GM12872 (cell line): ENCODE results near the gene MAEL.

Experiments
- TF ChIP-seq, protein P1 (sequence below): IDR thresholded peaks from 3 replicates; pipeline ENCODE4 v1.5.1; 2011; ENCODE audit warnings: low read depth, mild to moderate bottlenecking, low read length, moderate library complexity; ENCODE audit not compliant: insufficient read depth

Gene MAEL

DNA sequence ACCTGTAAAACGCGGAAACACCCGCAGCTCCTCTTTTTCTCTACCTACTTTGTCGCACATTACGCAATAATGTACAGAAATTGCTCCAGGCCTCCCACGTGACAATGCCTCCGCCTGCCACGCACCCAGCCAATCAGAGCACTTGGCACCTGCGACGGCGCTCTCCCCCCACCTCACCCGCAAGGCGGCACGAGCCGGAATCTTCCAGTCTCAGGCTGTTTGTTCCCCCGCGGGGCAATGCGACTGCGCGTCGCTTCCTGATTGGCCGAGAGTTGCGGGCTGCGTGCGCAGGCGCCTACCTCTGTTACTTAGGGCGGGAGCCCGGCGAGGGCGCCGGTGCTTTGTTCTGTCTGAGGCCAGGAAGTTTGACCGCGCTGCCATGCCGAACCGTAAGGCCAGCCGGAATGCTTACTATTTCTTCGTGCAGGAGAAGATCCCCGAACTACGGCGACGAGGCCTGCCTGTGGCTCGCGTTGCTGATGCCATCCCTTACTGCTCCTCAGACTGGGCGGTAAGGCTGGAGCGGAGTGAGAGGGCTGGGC lies at the start of gene MAEL:
Gene MAEL, plus strand, starts transcription at position 307 of the 542 bp plus-strand sequence. Its CDS starts 73 bp downstream, at position 380.
- TF ChIP-seq, protein P1, sequence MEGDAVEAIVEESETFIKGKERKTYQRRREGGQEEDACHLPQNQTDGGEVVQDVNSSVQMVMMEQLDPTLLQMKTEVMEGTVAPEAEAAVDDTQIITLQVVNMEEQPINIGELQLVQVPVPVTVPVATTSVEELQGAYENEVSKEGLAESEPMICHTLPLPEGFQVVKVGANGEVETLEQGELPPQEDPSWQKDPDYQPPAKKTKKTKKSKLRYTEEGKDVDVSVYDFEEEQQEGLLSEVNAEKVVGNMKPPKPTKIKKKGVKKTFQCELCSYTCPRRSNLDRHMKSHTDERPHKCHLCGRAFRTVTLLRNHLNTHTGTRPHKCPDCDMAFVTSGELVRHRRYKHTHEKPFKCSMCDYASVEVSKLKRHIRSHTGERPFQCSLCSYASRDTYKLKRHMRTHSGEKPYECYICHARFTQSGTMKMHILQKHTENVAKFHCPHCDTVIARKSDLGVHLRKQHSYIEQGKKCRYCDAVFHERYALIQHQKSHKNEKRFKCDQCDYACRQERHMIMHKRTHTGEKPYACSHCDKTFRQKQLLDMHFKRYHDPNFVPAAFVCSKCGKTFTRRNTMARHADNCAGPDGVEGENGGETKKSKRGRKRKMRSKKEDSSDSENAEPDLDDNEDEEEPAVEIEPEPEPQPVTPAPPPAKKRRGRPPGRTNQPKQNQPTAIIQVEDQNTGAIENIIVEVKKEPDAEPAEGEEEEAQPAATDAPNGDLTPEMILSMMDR = no peak

DNA sequence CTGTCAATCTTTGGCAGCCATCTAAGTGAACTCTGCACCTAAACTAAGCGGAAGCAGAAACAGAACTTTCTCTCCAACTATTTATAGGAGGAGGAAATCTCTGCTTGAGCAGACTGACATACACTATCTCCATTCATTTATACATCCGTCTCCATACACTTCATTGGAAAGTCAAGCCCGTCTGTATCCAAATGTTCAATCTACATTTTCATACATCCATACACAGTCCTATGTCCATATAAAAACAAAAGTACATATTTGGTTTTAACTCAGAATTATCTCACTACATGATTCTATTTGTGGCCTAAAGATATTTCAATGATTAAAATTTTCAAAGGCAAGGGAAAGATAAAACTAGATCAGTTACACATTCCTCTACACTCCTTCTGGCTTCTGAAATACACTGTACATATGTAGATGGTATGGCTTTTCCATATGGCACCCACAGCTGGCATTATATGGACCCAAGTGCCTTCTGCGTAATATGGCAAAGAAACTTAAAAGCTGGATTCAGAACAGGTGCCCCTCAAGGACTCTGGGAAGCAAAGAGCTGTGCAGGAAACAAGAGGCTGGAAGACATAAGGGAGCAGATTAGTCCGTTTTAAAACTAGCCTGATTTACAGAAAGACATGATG lies 49.2 kb upstream of the MAEL start:
- TF ChIP-seq, protein P1 = no peak

DNA sequence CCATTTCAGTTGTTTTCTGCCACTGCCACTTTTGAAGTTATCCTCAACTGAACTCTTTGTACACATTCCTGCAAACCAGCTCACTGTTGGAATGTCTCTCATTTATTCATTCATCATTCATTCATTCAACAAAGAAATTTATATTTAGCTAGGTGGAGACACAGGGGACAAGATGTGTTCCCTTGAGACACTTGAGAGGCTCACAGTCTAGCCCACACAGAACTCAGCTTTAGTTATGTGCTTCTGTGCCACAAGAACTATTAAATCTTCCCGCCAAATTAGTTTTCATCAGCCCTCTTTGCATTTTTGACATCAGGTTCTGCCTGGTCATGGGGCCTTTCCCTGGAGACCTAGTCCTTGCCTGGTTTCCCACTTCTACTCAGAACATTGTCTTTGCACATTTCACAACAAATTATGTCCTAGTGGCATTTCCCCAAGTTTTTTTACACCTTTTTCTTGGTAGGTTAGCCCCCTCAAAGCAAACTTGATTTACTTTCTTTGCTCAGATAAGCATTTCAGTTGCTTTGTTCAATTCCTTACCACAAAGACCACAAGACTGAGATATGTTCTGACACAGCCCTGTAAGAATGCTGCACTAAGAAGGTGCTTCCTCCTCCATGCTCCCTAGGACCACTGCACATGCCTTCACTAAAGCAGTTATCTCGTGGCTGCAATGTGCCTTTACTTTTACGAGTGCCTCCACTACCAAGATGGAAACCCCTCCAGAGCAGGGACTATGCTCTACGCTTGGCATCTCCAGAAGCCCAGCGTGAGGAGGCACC lies 44.7 kb upstream of the MAEL start:
- TF ChIP-seq, protein P1 = no peak

DNA sequence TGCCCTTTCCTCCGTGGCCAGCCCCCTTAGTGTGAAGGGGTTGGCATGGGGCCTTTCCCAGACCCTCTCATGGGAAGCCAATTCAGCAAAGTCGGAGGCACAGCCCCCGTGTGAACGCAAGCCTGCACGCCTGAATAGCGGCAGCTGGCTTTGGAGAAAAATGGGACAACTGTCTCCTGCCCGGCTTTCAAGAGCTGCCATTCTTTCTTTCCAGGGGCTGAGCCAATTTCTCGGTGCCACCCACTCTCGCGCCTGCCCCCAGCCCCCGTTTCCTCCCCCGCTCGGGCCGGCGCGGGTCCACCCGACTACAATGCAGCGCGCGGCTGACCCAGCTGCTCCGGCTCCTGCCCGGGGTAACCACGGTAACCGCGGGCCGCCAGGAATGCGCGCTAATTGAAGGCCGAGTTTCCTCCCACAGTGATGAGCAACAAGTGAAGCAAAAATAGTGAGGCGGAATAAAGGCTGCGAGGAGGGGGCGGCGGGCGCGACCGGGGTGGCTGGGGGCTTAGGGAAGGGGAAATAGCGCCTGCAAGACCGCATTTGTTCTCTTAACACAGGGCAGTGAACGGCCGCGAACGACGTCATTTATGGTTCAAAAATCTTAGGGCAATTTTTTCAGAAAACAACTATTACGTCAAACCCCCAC lies 41.6 kb upstream of the MAEL start:
- TF ChIP-seq, protein P1 = no peak

DNA sequence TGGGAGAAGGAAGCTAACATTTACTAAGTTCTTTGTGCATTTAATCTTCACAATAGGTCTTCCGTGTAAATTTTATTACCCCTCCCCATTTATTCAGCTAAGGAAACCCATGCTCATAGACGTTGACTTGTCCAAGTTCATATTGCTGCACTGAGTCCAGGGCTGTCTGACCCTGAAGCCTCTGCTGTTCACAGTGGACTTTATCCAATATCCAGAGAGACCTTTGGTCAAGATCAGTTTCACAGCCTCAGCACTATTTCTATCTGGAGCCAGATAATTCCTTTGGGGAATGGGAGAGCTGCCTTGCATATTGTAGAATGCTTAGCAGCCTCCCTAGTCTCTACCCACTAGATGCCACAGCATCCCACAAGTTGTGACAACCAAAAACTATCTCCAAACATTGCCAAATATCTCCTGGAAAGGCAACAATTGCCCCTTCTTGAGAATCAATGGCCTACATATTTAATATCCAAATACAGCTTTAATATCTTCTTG lies 40.2 kb upstream of the MAEL start:
- TF ChIP-seq, protein P1 = no peak

DNA sequence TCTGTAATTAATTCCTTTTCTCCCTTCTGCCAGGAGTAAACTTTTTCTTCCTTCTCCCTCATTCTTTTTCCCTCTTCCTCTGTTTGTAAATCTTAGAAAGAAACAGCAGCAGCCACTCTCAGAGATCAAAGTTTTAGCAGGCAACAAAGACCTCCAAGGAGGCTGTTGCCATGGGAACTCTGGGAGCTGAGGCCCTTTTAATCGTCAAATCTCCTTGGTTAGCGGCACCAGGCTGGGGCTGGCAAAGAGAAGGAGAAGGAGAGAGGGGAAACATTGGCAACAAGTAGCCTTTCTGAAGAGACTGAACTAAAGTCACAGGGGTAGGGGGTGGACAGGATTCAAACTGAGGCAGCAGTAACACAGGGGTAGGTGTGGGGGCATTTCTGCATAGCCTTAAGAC lies 38.9 kb upstream of the MAEL start:
- TF ChIP-seq, protein P1 = no peak

DNA sequence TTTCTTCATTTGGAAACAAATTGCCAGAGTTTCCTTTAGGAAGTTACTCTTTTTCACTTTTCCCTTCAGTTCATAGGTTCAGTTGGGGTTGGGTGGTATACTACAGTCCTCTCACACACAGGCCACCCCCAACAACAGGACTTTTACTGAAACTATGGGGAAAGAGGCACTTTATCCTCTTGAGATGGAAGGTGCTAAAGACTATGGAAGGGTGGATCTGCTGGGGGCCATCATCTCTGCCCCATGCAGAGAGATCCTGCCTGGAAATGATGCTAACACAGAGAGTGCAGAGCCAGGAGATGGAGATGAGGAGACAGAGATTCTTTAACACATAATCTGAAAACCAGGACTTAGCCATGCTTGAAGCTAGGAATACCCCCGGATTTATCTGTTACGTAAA lies 38.0 kb upstream of the MAEL start:
- TF ChIP-seq, protein P1 = no peak
